Adrenal gland (tissue), 5 donors: ENCODE measurements around the gene BTBD9.

Source experiments
- CTCF ChIP-seq, 6 experiments: fragments of 450-650 bp in 4 of 6; fragments of 200-600 bp in 2 of 6; sonication (generic) in 1 of 6; IDR thresholded peaks; 1 replicate in 5 of 6; 2 replicates in 1 of 6; pipeline versions ENCODE4 v1.5.1 to v1.8.0; 2016 to 2021; ENCODE audit warnings: antibody characterized with exemption in 6 of 6, mild to moderate bottlenecking in 2 of 6, moderate library complexity in 1 of 6
- POLR2A ChIP-seq, 2 donors: fragments of 450-650 bp; IDR thresholded peaks; one replicate each; pipeline ENCODE4 v1.6.1; 2017; ENCODE audit warnings: antibody characterized with exemption in 2 of 2, mild to moderate bottlenecking in 2 of 2, moderate library complexity in 1 of 2
- donor health status: DM: no; HTN: no; CAD: no.

- TF ChIP-seq POLR2A (IDR thresholded peaks at IDR 0.05) (no peak), CTCF (IDR thresholded peaks at IDR 0.05) (no peak)
Measured at GRCh38 chr6:38273325-38273724, 366.4 kb downstream of the BTBD9 start.
